Esophagus muscularis mucosa (tissue), 4 donors: ENCODE data around the gene HNRNPU.

Experiments
- EP300 ChIP-seq: sonication (generic); formaldehyde crosslinking; IDR thresholded peaks from one replicate; pipeline ENCODE4 v1.6.1; 2017; ENCODE audit warnings: antibody characterized with exemption
- POLR2A ChIP-seq: fragments of 450-650 bp; IDR thresholded peaks from one replicate; pipeline ENCODE4 v1.6.1; 2017; ENCODE audit warnings: antibody characterized with exemption, moderate library complexity, mild to moderate bottlenecking, low read depth
- POLR2AphosphoS5 ChIP-seq, 2 donors: sonication (generic); formaldehyde crosslinking; IDR thresholded peaks; one replicate each; pipeline ENCODE4 v1.6.1; 2017; ENCODE audit warnings: antibody characterized with exemption in 2 of 2
- TF ChIP-seq, protein P1 (sequence below), 3 experiments: fragments of 200-600 bp in 2 of 3; fragments of 450-650 bp in 1 of 3; sonication (generic) in 2 of 3; IDR thresholded peaks; one replicate each; pipeline ENCODE4 v1.5.1; 2017 to 2019; ENCODE audit warnings: antibody characterized with exemption in 3 of 3, mild to moderate bottlenecking in 2 of 3, moderate library complexity in 1 of 3

DNA sequence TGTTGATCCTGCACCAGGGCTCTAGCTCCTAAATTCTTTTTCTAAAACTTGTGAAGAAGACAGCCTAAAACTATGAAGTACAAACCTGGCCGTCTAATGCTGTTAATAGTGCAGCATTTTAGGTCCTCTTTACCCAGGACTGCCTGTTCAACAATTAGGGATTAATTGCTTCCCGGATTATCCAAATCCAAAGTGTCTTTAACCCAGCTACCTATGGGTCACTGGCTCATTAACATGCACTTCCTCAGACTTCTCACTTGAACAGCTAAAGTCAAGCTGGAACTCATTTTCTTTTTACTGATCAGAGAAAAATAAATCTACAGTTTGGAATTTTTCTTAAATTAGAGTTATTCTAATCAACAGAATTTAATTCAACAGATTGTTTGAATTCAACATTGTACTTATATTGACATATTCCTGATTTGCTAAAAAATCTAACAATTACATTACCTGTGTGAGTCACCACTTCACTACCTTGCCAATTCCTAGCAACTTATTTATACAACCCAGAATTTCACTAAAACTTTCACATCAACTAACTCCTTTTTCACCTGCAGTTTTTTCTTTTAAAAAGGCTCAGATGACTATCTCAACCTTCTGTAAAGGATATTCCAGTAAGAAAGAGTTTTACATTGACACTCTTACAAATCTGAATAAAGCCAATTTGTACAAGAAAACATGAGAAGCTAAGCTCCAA lies 3.3 kb downstream of the HNRNPU start:
- TF ChIP-seq POLR2A (no peak), EP300 (no peak), POLR2AphosphoS5 (IDR thresholded peaks at IDR 0.05) (no peak)
- TF ChIP-seq, protein P1, sequence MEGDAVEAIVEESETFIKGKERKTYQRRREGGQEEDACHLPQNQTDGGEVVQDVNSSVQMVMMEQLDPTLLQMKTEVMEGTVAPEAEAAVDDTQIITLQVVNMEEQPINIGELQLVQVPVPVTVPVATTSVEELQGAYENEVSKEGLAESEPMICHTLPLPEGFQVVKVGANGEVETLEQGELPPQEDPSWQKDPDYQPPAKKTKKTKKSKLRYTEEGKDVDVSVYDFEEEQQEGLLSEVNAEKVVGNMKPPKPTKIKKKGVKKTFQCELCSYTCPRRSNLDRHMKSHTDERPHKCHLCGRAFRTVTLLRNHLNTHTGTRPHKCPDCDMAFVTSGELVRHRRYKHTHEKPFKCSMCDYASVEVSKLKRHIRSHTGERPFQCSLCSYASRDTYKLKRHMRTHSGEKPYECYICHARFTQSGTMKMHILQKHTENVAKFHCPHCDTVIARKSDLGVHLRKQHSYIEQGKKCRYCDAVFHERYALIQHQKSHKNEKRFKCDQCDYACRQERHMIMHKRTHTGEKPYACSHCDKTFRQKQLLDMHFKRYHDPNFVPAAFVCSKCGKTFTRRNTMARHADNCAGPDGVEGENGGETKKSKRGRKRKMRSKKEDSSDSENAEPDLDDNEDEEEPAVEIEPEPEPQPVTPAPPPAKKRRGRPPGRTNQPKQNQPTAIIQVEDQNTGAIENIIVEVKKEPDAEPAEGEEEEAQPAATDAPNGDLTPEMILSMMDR (IDR thresholded peaks at IDR 0.05): no peak
